ENCODE data around the gene LHCGR. TPM values are rescaled to one million over a fixed set of nuclear protein-coding genes. Genes with fewer than 3 reads are reported as not detected.
"Not testable (repeated sequence)": the region's sequence is repeated elsewhere in the genome, so short reads cannot be mapped to it uniquely, and the experiment has no call there.

LHCGR gene
- total RNA-seq, 1 donor from 2014 or later: not detected

- no peak for DNase-seq (ENCODE audit: low read depth)
These were observed 44.2 kb downstream of the LHCGR start for GRCh38 chr2:48711343-48711742.

- DNase-seq (ENCODE audit: low read depth): no peak
These were observed 46.2 kb downstream of the LHCGR start for GRCh38 chr2:48709096-48710034.

DNA sequence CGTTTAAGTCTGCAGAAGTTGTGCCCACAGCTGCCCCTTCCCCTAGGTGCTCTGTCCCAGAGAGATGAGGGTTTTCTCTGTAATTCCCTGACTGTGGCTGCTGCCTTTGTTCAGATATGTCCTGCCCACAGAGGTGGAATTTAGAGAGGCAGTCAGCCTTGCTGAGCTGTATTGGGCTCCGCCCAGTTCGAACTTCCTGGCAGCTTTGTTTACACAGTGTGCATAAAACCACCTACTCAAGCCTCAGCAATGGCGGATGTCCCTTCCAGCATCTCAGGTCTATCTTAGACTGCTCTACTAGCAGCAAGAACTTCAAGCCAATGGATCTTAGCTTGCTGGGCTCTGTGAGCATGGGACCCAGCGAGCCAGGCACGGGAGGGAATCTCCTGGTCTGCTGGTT lies 48.1 kb downstream of the LHCGR start:
- DNase-seq (ENCODE audit: low read depth): no peak

DNA sequence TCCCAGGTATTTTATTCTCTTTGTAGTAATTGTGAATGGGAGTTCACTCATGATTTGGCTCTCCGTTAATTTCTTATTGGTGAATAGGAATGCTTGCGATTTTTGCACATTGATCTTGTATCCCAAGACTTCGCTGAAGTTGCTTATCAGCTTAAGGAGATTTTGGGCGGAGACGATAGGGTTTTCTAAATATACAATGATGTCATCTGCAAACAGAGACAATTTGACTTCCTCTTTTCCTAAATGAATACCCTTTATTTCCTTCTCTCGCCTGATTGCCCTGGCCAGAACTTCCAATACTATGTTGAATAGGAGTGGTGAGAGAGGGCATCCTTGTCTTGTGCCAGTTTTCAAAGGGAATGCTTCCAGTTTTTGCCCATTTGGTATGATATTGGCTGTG lies 51.9 kb downstream of the LHCGR start:
- not testable (repeated sequence) for DNase-seq (ENCODE audit: low read depth)

DNA sequence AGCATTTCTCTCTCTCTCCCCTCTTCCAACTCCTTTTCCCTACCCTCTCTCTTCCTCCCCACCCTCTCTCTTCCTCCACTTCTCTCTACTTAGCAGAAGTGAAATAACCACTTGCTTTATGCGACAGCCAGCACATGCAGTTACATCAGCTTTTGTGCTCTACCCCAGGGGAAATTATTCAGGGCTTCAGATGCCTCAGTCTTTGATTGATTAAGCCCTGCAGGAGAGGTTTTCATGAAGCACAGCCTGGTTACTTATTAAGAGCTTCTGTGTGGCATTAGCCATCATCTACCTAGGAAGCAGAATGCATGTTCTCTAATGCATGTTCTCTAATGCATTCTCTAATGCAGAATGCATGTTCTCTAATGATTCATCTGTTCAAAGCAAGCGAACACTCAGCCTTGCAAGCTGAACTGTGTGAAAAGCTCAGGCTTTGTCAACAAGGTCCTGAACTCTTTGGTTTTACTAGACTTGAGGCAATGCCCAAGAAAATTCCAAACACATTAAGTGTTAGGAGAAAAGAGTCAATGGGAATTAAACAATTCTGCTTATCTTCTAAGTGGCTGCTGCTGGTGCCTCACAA lies 56.1 kb downstream of the LHCGR start:
- DNase-seq (ENCODE audit: low read depth): no peak

GRCh38 chr2:48696881-48697280 lies 58.6 kb downstream of the LHCGR start:
- DNase-seq (ENCODE audit: low read depth): no peak

DNA sequence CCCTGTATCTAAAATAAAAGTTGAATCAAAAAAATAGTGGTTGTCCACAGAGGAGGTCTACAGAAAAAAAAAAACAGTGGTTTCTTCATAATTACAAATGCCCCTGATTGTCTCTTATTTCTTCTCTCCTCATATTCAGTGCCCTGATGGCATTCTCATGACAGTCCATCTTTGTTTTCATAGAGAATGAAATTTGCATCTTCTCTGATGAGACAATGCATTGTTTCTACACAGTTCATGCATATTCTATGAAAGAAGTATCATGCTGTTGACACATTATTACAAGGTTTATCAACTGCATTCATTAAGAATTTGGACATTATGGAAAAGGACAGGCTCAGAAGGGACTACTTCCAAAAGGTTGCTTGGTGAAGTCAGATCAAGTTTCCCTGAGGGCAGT lies 59.5 kb downstream of the LHCGR start:
- DNase-seq (ENCODE audit: low read depth): no peak

DNA sequence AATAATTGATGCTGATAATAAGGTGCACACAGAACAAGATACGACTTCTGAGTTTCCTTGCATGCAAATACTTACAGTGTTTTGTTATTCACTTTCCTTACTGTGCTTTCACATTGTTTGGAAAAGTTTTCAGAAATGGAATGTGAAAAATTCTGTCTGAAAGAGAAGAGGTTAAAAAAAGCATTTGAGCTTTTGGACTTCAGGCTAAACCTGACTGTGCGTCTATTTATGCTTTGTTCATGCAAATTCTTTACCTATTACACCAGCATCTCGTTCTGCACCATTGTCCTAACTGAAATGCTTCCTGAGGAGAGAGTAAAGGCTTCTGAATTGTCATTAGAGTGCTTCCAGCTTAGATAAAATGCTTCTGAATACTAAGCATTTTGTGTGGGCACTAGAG lies 61.4 kb downstream of the LHCGR start:
- no peak for DNase-seq (ENCODE audit: low read depth)

DNA sequence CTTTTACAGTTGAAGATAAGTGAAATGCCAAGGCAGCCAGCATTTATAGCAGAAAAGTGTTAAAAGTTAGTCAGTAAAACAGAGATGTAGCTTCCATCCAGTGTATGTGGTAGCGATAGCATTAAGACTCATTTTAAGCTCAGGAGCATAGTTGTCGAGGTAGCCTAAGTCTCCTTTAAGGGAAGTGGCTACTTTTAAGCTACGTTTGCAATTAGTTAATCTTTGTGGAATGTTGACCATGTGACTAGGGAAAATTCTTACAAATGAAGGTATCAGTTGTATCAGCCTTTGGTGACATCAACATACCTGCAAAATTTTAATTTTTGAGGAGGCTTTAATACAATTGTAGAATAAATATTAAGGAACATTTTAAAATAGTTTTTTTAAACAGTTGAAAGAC lies 61.9 kb downstream of the LHCGR start:
- DNase-seq (ENCODE audit: low read depth): no peak

GRCh38 chr2:48693066-48693465 lies 62.5 kb downstream of the LHCGR start:
- DNase-seq (ENCODE audit: low read depth): no peak

- DNase-seq (ENCODE audit: low read depth): no peak
These were observed 63.4 kb downstream of the LHCGR start for GRCh38 chr2:48691935-48692691.

DNA sequence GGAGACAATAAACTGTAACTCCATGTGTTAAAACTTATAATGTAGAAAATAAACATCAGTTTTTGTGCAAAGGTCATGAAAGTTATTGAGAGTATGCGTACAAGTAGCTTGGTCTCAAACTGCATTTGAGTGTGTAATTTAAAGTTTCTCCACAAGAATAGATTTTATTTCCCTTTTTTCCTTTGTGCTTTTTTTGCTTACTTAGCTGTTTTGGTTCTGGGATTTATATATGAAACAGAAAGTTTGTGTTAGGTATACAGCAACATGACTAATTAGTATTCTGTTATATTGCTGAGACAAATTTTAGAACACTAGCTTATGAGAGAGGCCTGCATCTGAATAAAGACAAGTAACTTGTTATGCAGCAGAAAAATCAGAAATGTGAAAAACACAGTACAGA lies 70.4 kb downstream of the LHCGR start:
- no peak for DNase-seq (ENCODE audit: low read depth)

- no peak for DNase-seq (ENCODE audit: low read depth)
These were observed 78.1 kb downstream of the LHCGR start for GRCh38 chr2:48677450-48677849.

GRCh38 chr2:48674933-48675332 lies 80.6 kb downstream of the LHCGR start:
- no peak for DNase-seq (ENCODE audit: low read depth)

DNA sequence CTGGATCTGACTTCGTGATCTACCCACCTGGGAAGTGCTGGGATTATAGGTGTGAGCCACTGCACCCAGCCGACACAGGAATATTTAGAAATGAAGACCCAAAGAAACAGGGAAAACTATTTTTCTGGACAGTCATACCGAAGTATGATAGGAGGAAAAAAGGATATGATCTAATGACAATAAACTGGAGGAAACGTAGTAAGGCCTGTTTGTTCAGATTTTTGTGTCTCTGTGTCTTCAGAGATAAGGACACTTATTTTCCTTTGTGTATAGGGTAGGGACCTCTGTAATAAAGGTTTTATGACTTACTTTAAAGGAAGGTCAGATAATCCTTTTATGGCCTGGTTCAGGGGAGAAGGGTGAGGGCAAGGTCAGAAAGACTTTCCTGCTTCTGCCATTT lies 81.9 kb downstream of the LHCGR start:
- no peak for DNase-seq (ENCODE audit: low read depth)

DNA sequence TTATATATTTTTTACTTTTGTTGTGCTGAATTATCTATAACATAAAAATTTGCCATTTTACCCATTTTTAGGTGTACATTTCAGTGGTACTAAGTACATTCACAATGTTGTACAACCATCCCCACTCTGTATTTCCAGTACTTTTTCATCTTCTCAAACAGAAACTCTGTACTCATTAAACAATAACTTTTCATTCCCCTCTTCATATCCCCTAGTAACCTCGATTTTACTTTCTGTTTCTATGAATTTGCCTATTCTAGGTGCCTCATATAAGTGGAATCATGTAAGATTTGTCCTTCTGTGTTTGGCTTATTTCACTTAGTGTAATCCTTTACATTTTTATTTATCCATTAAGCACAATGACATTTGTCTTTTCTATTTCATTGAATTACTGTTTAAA lies 86.5 kb downstream of the LHCGR start:
- no peak for DNase-seq (ENCODE audit: low read depth)

- no peak for DNase-seq (ENCODE audit: low read depth)
These were observed 104.2 kb downstream of the LHCGR start for GRCh38 chr2:48651158-48651790.

- no peak for DNase-seq (ENCODE audit: low read depth)
These were observed 117.3 kb downstream of the LHCGR start for GRCh38 chr2:48638261-48638660.
